Measurements from ENCODE around the gene POP4.
"Not testable (repeated sequence)": the region's sequence is repeated elsewhere in the genome, so short reads cannot be mapped to it uniquely, and the experiment has no call there.

POP4 gene, protein sequence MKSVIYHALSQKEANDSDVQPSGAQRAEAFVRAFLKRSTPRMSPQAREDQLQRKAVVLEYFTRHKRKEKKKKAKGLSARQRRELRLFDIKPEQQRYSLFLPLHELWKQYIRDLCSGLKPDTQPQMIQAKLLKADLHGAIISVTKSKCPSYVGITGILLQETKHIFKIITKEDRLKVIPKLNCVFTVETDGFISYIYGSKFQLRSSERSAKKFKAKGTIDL

DNA sequence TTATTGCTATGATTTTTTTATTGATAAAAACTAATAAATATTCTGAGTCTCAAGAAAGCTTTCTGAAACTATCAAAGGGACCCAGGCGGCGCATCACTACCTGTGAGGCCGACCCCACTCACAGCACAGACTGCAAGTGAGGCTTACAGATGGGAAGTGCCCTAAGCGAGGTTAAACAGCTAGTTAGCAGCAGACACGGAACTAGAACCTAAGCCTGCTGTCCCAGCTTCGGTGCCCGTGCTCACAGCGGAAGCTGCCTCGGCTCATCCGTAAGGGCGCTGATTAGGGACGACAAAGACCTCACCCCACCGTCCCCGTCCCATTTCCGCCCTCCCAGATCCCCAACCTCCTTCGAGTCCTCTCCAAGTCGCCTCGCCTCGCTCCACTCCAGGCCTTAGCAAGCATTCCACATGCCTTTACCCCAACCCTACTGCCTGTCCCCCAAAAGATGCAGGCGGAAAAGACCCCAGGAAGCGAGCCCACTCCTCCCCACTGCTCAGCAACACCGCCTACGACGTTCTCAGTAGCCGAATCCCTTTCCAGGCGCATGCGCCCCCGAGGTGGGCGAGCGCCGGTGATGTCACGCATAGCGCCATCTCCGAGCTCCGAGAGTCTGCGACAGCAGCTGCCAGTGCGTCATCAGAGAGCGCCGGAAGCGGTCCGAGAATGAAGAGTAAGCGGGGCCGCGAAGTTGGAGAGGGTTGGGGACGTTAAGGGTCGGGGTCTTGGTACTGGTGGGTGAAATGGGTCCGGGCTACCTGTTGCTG, at the start of gene POP4:
TSS of gene POP4 (plus strand) at position 631 of the 767 bp plus-strand sequence. CDS start at position 667, 36 bp downstream.
- peak; percentile 93 for DNase-seq (ENCODE audit: low read depth)

- not testable (repeated sequence) for DNase-seq (ENCODE audit: low read depth)
These were observed 47.0 kb upstream of the POP4 start for GRCh38 chr19:29559110-29559509.

GRCh38 chr19:29559743-29560142, 46.3 kb upstream of the POP4 start:
- DNase-seq (ENCODE audit: low read depth): no peak

DNA sequence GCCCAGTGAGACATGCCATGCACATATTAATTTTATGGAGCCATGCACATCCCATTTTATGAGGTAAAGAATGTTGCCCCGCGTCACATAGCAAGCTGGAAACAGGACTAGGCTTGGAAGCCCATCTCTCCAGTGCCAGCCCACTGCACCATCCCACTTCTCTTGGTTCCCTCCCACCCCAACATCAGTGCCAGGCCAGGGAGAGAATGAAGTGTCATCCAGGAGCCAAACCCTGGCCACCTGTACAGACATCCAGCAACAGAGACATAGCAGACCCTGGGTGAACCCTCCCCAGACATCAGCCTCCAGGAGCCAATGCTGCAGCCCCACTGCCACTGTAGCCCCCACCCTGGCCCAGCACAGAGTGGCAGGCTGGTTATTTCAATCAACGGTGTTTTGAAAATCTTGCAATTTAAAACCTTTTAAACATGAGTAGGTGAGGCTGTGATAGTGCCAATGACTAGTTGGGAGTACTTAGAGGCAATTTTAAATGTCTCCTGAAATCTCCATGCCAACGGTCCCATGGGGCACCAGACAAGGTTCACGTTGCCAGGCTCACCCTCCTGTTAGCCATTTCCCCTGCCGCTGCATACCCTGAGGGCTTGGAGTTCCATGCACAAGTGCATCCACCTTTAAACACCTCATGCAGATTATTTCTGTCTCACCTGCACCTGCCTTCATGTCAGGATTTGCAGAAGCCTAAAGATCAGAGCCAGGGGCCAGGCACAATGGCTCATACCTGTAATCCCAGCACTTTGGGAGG, 45.6 kb upstream of the POP4 start:
- no peak for DNase-seq (ENCODE audit: low read depth)

DNA sequence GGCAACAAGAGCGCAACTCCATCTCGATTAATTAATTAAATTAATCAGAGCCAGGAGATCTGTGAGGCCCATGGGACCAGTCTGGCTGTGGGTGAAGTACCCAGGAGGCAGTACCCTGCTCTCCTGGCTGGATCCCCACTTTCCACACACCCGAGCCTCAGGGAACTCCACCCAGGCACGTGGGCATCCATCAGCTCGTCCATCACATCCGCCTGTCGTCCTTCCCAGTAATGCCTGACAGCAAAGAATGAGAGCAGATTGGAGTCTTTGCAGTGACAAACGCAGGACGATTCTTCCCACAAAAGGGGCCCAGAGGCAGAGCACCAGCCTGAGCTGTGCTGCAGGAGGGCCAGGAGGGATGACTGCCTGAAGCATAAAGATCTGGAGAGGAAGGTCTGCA, 44.5 kb upstream of the POP4 start:
- DNase-seq (ENCODE audit: low read depth): no peak

- DNase-seq (ENCODE audit: low read depth): no peak
These were observed 43.5 kb upstream of the POP4 start for GRCh38 chr19:29562299-29563297.

- DNase-seq (ENCODE audit: low read depth): no peak
These were observed 42.5 kb upstream of the POP4 start for GRCh38 chr19:29563486-29564101.

GRCh38 chr19:29564574-29565005, 41.5 kb upstream of the POP4 start:
- no peak for DNase-seq (ENCODE audit: low read depth)

DNA sequence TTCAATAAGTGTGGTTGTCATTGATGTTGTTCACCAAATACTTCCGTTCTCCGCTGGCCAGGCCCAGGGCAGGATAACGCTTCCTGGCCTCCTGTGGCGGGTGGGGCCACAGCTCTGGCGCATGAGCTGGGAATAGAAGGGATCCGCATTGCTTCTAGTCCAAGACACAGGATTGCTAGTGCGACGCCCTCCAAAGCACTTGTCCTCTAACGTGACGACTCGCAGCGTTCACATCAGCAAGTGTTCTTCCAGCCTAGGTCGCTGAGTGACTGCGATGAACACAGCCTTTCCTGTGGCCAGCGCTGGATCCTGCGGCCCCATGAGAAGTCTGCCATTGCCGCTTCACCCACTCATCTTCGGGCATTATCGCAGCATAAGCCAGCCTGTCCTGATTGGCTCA, 40.9 kb upstream of the POP4 start:
- no peak for DNase-seq (ENCODE audit: low read depth)

- no peak for DNase-seq (ENCODE audit: low read depth)
These were observed 39.5 kb upstream of the POP4 start for GRCh38 chr19:29566496-29567054.

DNA sequence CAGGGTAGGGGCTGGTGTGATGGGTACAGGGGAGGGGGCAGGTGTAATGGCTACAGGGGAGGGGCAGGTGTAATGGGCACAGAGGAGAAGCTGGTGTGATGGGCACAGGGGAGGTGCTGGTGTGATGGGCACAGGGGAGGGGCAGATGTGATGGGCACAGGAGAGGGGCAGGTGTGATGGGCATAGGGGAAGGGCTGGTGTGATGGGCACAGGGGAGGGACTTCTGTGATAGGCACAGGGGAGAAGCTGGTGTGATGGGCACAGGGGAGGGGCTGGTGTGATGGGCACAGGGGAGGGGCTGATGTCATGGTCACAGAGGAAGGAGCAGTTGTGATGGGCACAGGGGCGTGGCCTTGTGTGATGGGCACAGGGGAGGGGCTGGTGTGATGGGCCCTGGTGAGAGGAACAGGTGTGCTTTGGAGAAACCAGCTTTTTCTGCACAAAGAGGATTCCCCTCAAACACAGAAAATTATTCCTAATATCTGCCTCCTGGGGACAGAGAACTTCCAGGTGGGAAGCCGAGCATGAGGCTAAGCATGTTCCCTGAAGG, 38.6 kb upstream of the POP4 start:
- no peak for DNase-seq (ENCODE audit: low read depth)

DNA sequence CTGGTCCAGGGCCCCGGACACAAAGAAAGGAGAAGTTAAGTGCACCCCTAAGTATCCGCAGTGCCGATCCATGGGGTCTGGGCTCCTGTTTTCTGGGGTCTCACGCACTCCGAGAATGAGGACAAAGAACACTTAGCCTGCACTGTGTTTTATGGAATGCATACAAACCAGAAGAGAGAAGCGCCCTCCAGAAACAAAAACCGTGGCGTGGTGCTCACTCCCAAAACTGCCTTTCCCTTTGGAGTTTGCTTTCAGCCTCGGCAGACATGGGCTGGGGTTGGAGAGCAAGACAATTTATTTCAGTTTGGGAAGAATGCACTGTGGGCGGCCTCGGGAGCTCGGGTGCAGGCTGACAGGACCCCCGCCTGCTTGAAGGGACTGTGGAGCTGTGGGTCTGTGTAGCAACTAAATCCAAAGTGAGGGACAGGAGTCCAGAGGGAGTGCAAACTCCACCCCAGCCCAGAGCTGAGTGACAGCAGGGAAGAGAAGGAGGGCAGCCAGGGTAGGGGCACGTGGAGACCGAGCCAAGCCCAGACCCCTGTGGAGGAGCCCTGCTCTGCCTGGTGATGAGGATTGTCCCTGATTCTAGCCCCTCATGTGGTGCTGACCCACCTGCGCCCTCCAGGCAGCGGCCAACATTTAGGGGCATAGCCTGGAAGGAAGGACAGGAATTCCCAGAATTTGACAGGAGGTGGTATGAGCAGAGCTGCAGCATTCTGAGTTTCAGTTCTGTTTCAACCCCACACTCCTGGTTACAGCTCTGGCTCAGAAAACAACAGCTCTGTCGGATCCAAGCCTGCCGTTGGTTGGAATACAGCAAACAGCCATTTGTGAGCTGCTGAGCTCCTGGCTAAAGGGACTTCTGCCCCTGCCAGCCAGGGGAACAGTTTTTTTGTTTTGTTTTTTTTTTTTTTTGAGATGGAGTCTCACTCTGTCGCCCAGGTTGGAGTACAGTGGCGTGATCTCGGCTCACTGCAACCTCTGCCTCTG, 37.8 kb upstream of the POP4 start:
- DNase-seq (ENCODE audit: low read depth): no peak

DNA sequence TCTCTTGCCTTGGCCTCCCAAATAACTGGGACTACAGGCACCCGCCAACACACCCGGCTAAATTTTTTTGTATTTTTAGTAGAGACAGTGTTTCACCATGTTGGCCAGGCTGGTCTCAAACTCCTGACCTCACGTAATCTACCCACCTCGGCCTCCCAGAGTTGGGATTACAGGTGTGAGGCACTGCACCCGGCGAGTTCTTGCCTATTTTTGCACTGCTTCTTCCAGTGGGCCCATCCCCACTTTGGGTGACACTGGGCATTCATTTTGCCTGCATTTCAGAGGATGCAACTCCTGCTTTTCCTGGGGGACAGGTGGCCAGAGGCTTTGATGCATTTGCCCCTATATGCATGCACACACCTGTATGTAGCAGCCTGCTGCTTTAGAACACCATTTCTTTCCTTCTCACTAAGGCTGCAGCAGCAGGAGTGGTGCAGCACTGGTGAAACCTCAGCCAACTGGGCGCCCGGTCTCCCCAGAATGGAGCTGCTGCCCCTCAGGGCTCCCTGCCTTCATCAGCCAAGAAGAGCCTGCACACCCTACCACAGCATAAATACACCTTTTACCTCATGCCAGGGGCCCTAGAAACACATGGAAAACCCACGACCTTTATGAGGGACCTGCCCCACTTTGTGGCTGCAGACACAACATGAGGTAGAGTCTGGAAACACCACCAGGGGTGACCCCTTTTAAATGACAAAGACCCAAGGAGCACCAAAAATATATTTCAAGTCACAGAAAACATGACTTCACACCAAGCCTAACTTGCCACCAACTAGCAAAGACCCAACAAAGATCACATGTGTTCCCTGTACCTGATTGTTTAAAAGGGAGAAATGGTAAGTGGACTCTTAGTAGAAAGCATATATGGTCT, 36.8 kb upstream of the POP4 start:
- no peak for DNase-seq (ENCODE audit: low read depth)

GRCh38 chr19:29571181-29571580, 34.9 kb upstream of the POP4 start:
- no peak for DNase-seq (ENCODE audit: low read depth)

- no peak for DNase-seq (ENCODE audit: low read depth)
These were observed 32.6 kb upstream of the POP4 start for GRCh38 chr19:29573486-29573885.

- DNase-seq (ENCODE audit: low read depth): no peak
These were observed 31.6 kb upstream of the POP4 start for GRCh38 chr19:29574510-29574909.

GRCh38 chr19:29576046-29576606, 30.0 kb upstream of the POP4 start:
- no peak for DNase-seq (ENCODE audit: low read depth)
